Mesendoderm (in vitro differentiated cells): ENCODE data around the gene CMTM4.
A peak's percentile ranks its signal among the peaks of the same experiment; 100 is the strongest.
"Not testable (repeated sequence)": the region's sequence is repeated elsewhere in the genome, so short reads cannot be mapped to it uniquely, and the experiment has no call there.

Source experiments
- DNase-seq: peaks from one replicate; pipeline ENCODE4 v3.0.0; 2013
- H2AK5ac ChIP-seq: 2 replicates; pipeline ENCODE4 v1.6.1; 2013; ENCODE audit warnings: low read length, inconsistent platforms
- H2BK120ac ChIP-seq: 2 replicates; pipeline ENCODE4 v1.6.1; 2013; ENCODE audit warnings: low read depth, mild to moderate bottlenecking, low read length, moderate library complexity, mixed read lengths
- H2BK15ac ChIP-seq: replicated peaks from 2 replicates; pipeline ENCODE4 v1.6.1; 2013; ENCODE audit warnings: low read depth, mild to moderate bottlenecking, moderate library complexity
- H2BK5ac ChIP-seq: 2 replicates; pipeline ENCODE4 v1.6.1; 2013; ENCODE audit warnings: low read length, inconsistent platforms
- H3K18ac ChIP-seq: 2 replicates; pipeline ENCODE4 v1.6.1; 2013; ENCODE audit warnings: mild to moderate bottlenecking, low read length, mixed read lengths
- H3K23ac ChIP-seq: one replicate; pipeline ENCODE4 v1.6.1; 2013; ENCODE audit warnings: low read length
- H3K27ac ChIP-seq: 2 replicates; pipeline ENCODE4 v1.5.1; 2013; ENCODE audit warnings: low read depth, mild to moderate bottlenecking, inconsistent platforms, low read length, moderate library complexity
- H3K27me3 ChIP-seq: 2 replicates; pipeline ENCODE4 v1.6.1; 2013; ENCODE audit warnings: low read length, control low read depth, mild to moderate bottlenecking, inconsistent platforms; ENCODE audit not compliant: insufficient read depth, poor library complexity
- H3K36me3 ChIP-seq: 2 replicates; pipeline ENCODE4 v1.6.1; 2013; ENCODE audit warnings: low read length, inconsistent platforms; ENCODE audit not compliant: control insufficient read depth, insufficient read depth
- H3K4ac ChIP-seq: one replicate; pipeline ENCODE4 v1.6.1; 2013; ENCODE audit warnings: low read depth, mild to moderate bottlenecking, low read length, moderate library complexity
- H3K4me1 ChIP-seq: 2 replicates; pipeline ENCODE4 v1.6.1; 2013; ENCODE audit warnings: low read depth, low read length, inconsistent platforms; ENCODE audit not compliant: control insufficient read depth
- H3K4me2 ChIP-seq: 2 replicates; pipeline ENCODE4 v1.6.1; 2013; ENCODE audit warnings: low read length
- H3K4me3 ChIP-seq: 2 replicates; pipeline ENCODE4 v1.5.1; 2013; ENCODE audit warnings: mild to moderate bottlenecking, low read length
- H3K56ac ChIP-seq: one replicate; pipeline ENCODE4 v1.6.1; 2013; ENCODE audit warnings: low read length
- H3K79me1 ChIP-seq: 2 replicates; pipeline ENCODE4 v1.6.1; 2013; ENCODE audit warnings: low read length, inconsistent platforms
- H3K79me2 ChIP-seq: 2 replicates; pipeline ENCODE4 v1.6.1; 2013; ENCODE audit warnings: mild to moderate bottlenecking, low read length; ENCODE audit not compliant: control insufficient read depth, insufficient read depth
- H3K9ac ChIP-seq: 2 replicates; pipeline ENCODE4 v1.6.1; 2013; ENCODE audit warnings: low read length, inconsistent platforms
- H4K5ac ChIP-seq: one replicate; pipeline ENCODE4 v1.6.1; 2013; ENCODE audit warnings: low read length
- H4K8ac ChIP-seq: one replicate; pipeline ENCODE4 v1.6.1; 2013; ENCODE audit warnings: low read depth, mild to moderate bottlenecking, control low read depth, low read length, moderate library complexity
- WGBS: extraction: QIAGEN DNeasy Blood & Tissue Kit; methylation state at CpG from one replicate; pipeline ENCODE4 v1.1.7; 2013; ENCODE audit warnings: low lambda C conversion rate, missing lambda C conversion rate; ENCODE audit not compliant: insufficient coverage; ENCODE audit errors: extremely low coverage; 5-methylcytosine and 5-hydroxymethylcytosine counted together

CMTM4 gene

GRCh38 chr16:66662445-66663194, 33.9 kb downstream of the CMTM4 start:
- H3K9ac ChIP-seq, result no peak overlapping the region
- no peak overlapping the region for H4K8ac ChIP-seq
- no peak overlapping the region for H3K4ac ChIP-seq
- H3K27ac ChIP-seq, result no peak overlapping the region
- DNase-seq, result peak; percentile 39
- H3K79me1 ChIP-seq, result peaks cover 5% of the 10 kb centered on the region
- no peak overlapping the region for H2BK15ac ChIP-seq
- H3K56ac ChIP-seq, result no peak overlapping the region
- no peak overlapping the region for H2BK120ac ChIP-seq
- H3K79me2 ChIP-seq, result no peaks in the 10 kb centered on the region
- no peak overlapping the region for H2AK5ac ChIP-seq
- no peaks in the 10 kb centered on the region for H3K36me3 ChIP-seq
- H3K4me3 ChIP-seq, result no peak overlapping the region
- H2BK5ac ChIP-seq, result no peak overlapping the region
- H3K18ac ChIP-seq, result no peak overlapping the region
- H3K23ac ChIP-seq, result no peak overlapping the region
- H4K5ac ChIP-seq, result no peak overlapping the region
- WGBS, result no CpG with 5 or more reads among the region's 7 CpGs
- peaks cover 3% of the 10 kb centered on the region for H3K4me1 ChIP-seq
- no peak overlapping the region for H3K4me2 ChIP-seq
- H3K27me3 ChIP-seq, result no peaks in the 10 kb centered on the region

GRCh38 chr16:66661671-66662346, 34.7 kb downstream of the CMTM4 start:
- WGBS, result no CpG with 5 or more reads among the region's 6 CpGs
- not testable (repeated sequence) for H3K27ac ChIP-seq

GRCh38 chr16:66661210-66661560, 35.4 kb downstream of the CMTM4 start:
- Histone ChIP-seq H3K9ac (no peak overlapping the region), H3K79me2 (no peaks in the 10 kb centered on the region), H3K4me2 (no peak overlapping the region), H3K4me1 (peaks cover 3% of the 10 kb centered on the region), H2BK5ac (no peak overlapping the region), H3K79me1 (peaks cover 5% of the 10 kb centered on the region), H3K56ac (peak overlapping the region; percentile 68), H3K27ac (no peak overlapping the region), H3K4me3 (no peak overlapping the region), H3K4ac (no peak overlapping the region), H2BK120ac (no peak overlapping the region), H4K8ac (no peak overlapping the region), H2BK15ac (no peak overlapping the region), H2AK5ac (no peak overlapping the region), H4K5ac (no peak overlapping the region), H3K36me3 (no peaks in the 10 kb centered on the region), H3K18ac (no peak overlapping the region), H3K27me3 (no peaks in the 10 kb centered on the region), H3K23ac (no peak overlapping the region)
- no CpG with 5 or more reads among the region's 4 CpGs for WGBS
- DNase-seq, result no peak

More at GRCh38 chr16:66661671-66662346, 34.7 kb downstream of the CMTM4 start:
- H3K4me3 ChIP-seq, H3K27me3 ChIP-seq, H2BK5ac ChIP-seq, H3K18ac ChIP-seq, H4K8ac ChIP-seq, DNase-seq, H3K23ac ChIP-seq, H3K4me1 ChIP-seq, H3K79me2 ChIP-seq, H3K4me2 ChIP-seq, H3K36me3 ChIP-seq, H2BK15ac ChIP-seq, H3K56ac ChIP-seq, H4K5ac ChIP-seq, H2BK120ac ChIP-seq, H3K79me1 ChIP-seq, H2AK5ac ChIP-seq, H3K9ac ChIP-seq, H3K4ac ChIP-seq: not testable (repeated sequence)

GRCh38 chr16:66660422-66661209, 35.9 kb downstream of the CMTM4 start:
- H3K4me2 ChIP-seq, result no peak overlapping the region
- no CpG with 5 or more reads among the region's 9 CpGs for WGBS
- no peak overlapping the region for H2BK120ac ChIP-seq
- no peak overlapping the region for H3K4me3 ChIP-seq
- H2AK5ac ChIP-seq, result no peak overlapping the region
- peak overlapping the region; percentile 27 for H3K9ac ChIP-seq
- H3K79me2 ChIP-seq, result no peaks in the 10 kb centered on the region
- H2BK5ac ChIP-seq, result no peak overlapping the region
- H4K8ac ChIP-seq, result no peak overlapping the region
- H4K5ac ChIP-seq, result no peak overlapping the region
- H3K36me3 ChIP-seq, result no peaks in the 10 kb centered on the region
- H3K79me1 ChIP-seq, result peaks cover 5% of the 10 kb centered on the region
- peak overlapping the region; percentile 24 for H3K23ac ChIP-seq
- H3K18ac ChIP-seq, result no peak overlapping the region
- no peak overlapping the region for H2BK15ac ChIP-seq
- peaks cover 3% of the 10 kb centered on the region for H3K4me1 ChIP-seq
- H3K27ac ChIP-seq, result no peak overlapping the region
- peak overlapping the region; percentile 68 for H3K56ac ChIP-seq
- DNase-seq, result peak; percentile 81
- H3K27me3 ChIP-seq, result no peaks in the 10 kb centered on the region
- no peak overlapping the region for H3K4ac ChIP-seq

GRCh38 chr16:66658860-66659190, 37.7 kb downstream of the CMTM4 start:
- H3K79me1 ChIP-seq, result peaks cover 5% of the 10 kb centered on the region
- no peak overlapping the region for H3K56ac ChIP-seq
- no peak overlapping the region for H3K23ac ChIP-seq
- H3K4me2 ChIP-seq, result no peak overlapping the region
- no peak overlapping the region for H3K27ac ChIP-seq
- no CpG with 5 or more reads among the region's 5 CpGs for WGBS
- H3K27me3 ChIP-seq, result no peaks in the 10 kb centered on the region
- H3K4me1 ChIP-seq, result peaks cover 3% of the 10 kb centered on the region
- no peak overlapping the region for H3K4me3 ChIP-seq
- no peak overlapping the region for H2BK15ac ChIP-seq
- H4K5ac ChIP-seq, result no peak overlapping the region
- DNase-seq, result no peak
- no peak overlapping the region for H3K4ac ChIP-seq
- H3K79me2 ChIP-seq, result no peaks in the 10 kb centered on the region
- H3K36me3 ChIP-seq, result no peaks in the 10 kb centered on the region
- H4K8ac ChIP-seq, result no peak overlapping the region
- no peak overlapping the region for H3K9ac ChIP-seq
- H2BK120ac ChIP-seq, result no peak overlapping the region
- H2AK5ac ChIP-seq, result no peak overlapping the region
- no peak overlapping the region for H3K18ac ChIP-seq
- no peak overlapping the region for H2BK5ac ChIP-seq
